Stimulated activated CD4-positive, alpha-beta T cell treated with anti-CD3 and anti-CD28 coated beads, TNF-alpha, amount 100 ng/mL, for 4 hours (primary cell): Measurements from ENCODE around the gene ZCCHC3.

Experiments used
- DNase-seq, 3 experiments: peaks; one replicate each; pipeline ENCODE4 v3.0.0-alpha.2; 2020; ENCODE audit warnings: low read depth in 3 of 3

Gene ZCCHC3

GRCh38 chr20:278607-279571, 18.5 kb upstream of the ZCCHC3 start:
- no peak for DNase-seq

GRCh38 chr20:284172-284571, 13.2 kb upstream of the ZCCHC3 start:
- DNase-seq, result no peak

- no peak for DNase-seq
These were observed 10.9 kb upstream of the ZCCHC3 start for GRCh38 chr20:286508-286907.

- DNase-seq, result no peak
These were observed 8.2 kb upstream of the ZCCHC3 start for GRCh38 chr20:288956-289692.

GRCh38 chr20:289693-290083, 7.7 kb upstream of the ZCCHC3 start:
- DNase-seq, result no peak

GRCh38 chr20:290084-290831, 7.1 kb upstream of the ZCCHC3 start, which contains the start of gene C20orf96:
Gene C20orf96, minus strand, starts transcription at chr20:290750. Its CDS starts 140 bp downstream, at chr20:290610.
- peak; percentile 68 to 73 (median 70) for DNase-seq

- no peak for DNase-seq
These were observed 2.8 kb upstream of the ZCCHC3 start for GRCh38 chr20:294602-295001.

- DNase-seq, result no peak
These were observed 1.6 kb upstream of the ZCCHC3 start for GRCh38 chr20:295804-296203.

GRCh38 chr20:297925-298775, 780 bp downstream of the ZCCHC3 start:
- DNase-seq, result peak; percentile 5 to 29 (median 11)

- no peak for DNase-seq
These were observed 1.5 kb downstream of the ZCCHC3 start for GRCh38 chr20:298776-299391.

GRCh38 chr20:300345-300990, 3.1 kb downstream of the ZCCHC3 start:
- no peak for DNase-seq

GRCh38 chr20:301886-302848, 4.8 kb downstream of the ZCCHC3 start:
- DNase-seq, result no peak

- no peak for DNase-seq
These were observed 8.4 kb downstream of the ZCCHC3 start for GRCh38 chr20:305745-306144.

- no peak for DNase-seq
These were observed 11.2 kb downstream of the ZCCHC3 start for GRCh38 chr20:308427-309038.

GRCh38 chr20:309306-309840, 12.0 kb downstream of the ZCCHC3 start:
- DNase-seq, result no peak

- DNase-seq, result peak; percentile 52 to 64 (median 57)
These were observed 12.7 kb downstream of the ZCCHC3 start for GRCh38 chr20:309841-310644.

- no peak for DNase-seq
These were observed 13.3 kb downstream of the ZCCHC3 start for GRCh38 chr20:310645-311044.
